ENCODE data around the gene RNF133.

Gene RNF133

GRCh38 chr7:122675011-122675410 is 23.9 kb downstream of the RNF133 start:
- CTCF ChIA-PET: interaction anchor here (0.6 kb wide), 1 partner anchor 395 kb away, joined by 5 read pairs; no protein-coding TSS in a partner anchor
- no peak for DNase-seq (ENCODE audit: low spot score)
- H3K27ac ChIP-seq: no peak overlapping the region
- TF ChIP-seq CTCF (conservative IDR thresholded peaks at IDR 0.05; ENCODE audit: low read depth): no peak
- POLR2A ChIA-PET (ENCODE audit: low non-redundant PET): no interaction called here

- no peak for DNase-seq (ENCODE audit: low spot score)
These were observed 24.4 kb downstream of the RNF133 start for GRCh38 chr7:122674502-122674901.

GRCh38 chr7:122673951-122674350 is 25.0 kb downstream of the RNF133 start:
- ChIA-PET CTCF (no interaction called here), POLR2A (ENCODE audit: low non-redundant PET) (no interaction called here)
- DNase-seq (ENCODE audit: low spot score): no peak
- TF ChIP-seq CTCF (conservative IDR thresholded peaks at IDR 0.05; ENCODE audit: low read depth): no peak
- no peak overlapping the region for H3K27ac ChIP-seq

More at GRCh38 chr7:122674502-122674901, 24.4 kb downstream of the RNF133 start:
- no peak overlapping the region for H3K27ac ChIP-seq
- POLR2A ChIA-PET (ENCODE audit: low non-redundant PET): no interaction called here
- no peak for TF ChIP-seq CTCF (conservative IDR thresholded peaks at IDR 0.05; ENCODE audit: low read depth)
- CTCF ChIA-PET: interaction anchor here (0.6 kb wide), 1 partner anchor 395 kb away, joined by 5 read pairs; no protein-coding TSS in a partner anchor

GRCh38 chr7:122672536-122672935 is 26.4 kb downstream of the RNF133 start:
- ChIA-PET POLR2A (ENCODE audit: low non-redundant PET) (no interaction called here), CTCF (no interaction called here)
- DNase-seq (ENCODE audit: low spot score): no peak
- TF ChIP-seq CTCF (conservative IDR thresholded peaks at IDR 0.05; ENCODE audit: low read depth): no peak
- H3K27ac ChIP-seq: no peak overlapping the region

- CTCF ChIA-PET: no interaction called here
- DNase-seq (ENCODE audit: low spot score): no peak
- POLR2A ChIA-PET (ENCODE audit: low non-redundant PET): no interaction called here
- no peak for TF ChIP-seq CTCF (conservative IDR thresholded peaks at IDR 0.05; ENCODE audit: low read depth)
- H3K27ac ChIP-seq: no peak overlapping the region
These were observed 35.2 kb downstream of the RNF133 start for GRCh38 chr7:122663733-122664132.

GRCh38 chr7:122658856-122659255 is 40.1 kb downstream of the RNF133 start:
- TF ChIP-seq CTCF (conservative IDR thresholded peaks at IDR 0.05; ENCODE audit: low read depth): no peak
- POLR2A ChIA-PET (ENCODE audit: low non-redundant PET): no interaction called here
- CTCF ChIA-PET: no interaction called here
- no peak overlapping the region for H3K27ac ChIP-seq
- DNase-seq (ENCODE audit: low spot score): no peak

GRCh38 chr7:122653685-122654084 is 45.2 kb downstream of the RNF133 start:
- CTCF ChIA-PET: no interaction called here
- TF ChIP-seq CTCF (conservative IDR thresholded peaks at IDR 0.05; ENCODE audit: low read depth): no peak
- POLR2A ChIA-PET (ENCODE audit: low non-redundant PET): no interaction called here
- no peak for DNase-seq (ENCODE audit: low spot score)
- H3K27ac ChIP-seq: no peak overlapping the region

Data from RWPE1 (cell line).